GM18508 (cell line): ENCODE data around the gene NPHP4.

Experiments
- ATAC-seq: cut with Tn5 transposase; IDR thresholded peaks from one replicate; pipeline ENCODE4 v1.9.1; 2021; ENCODE audit warnings: moderate number of reproducible peaks; ENCODE audit not compliant: insufficient read depth, unreplicated experiment

The NPHP4 gene

GRCh38 chr1:5956022-5956830 is 36.0 kb downstream of the NPHP4 start:
- ATAC-seq, result no peak

GRCh38 chr1:5955479-5955977 is 36.7 kb downstream of the NPHP4 start:
- ATAC-seq, result no peak

- ATAC-seq, result no peak
These were observed 37.3 kb downstream of the NPHP4 start for GRCh38 chr1:5954964-5955363.

GRCh38 chr1:5953386-5953785 is 38.8 kb downstream of the NPHP4 start:
- ATAC-seq, result no peak

- ATAC-seq, result no peak
These were observed 40.3 kb downstream of the NPHP4 start for GRCh38 chr1:5951846-5952410.

- ATAC-seq, result no peak
These were observed 41.0 kb downstream of the NPHP4 start for GRCh38 chr1:5950994-5951785.

- ATAC-seq, result no peak
These were observed 41.9 kb downstream of the NPHP4 start for GRCh38 chr1:5950201-5950895.

GRCh38 chr1:5949761-5950100 is 42.5 kb downstream of the NPHP4 start:
- no peak for ATAC-seq

GRCh38 chr1:5949085-5949760 is 43.0 kb downstream of the NPHP4 start:
- no peak for ATAC-seq

GRCh38 chr1:5948681-5949005 is 43.6 kb downstream of the NPHP4 start:
- ATAC-seq, result no peak

GRCh38 chr1:5947978-5948680 is 44.1 kb downstream of the NPHP4 start:
- no peak for ATAC-seq

- ATAC-seq, result no peak
These were observed 45.0 kb downstream of the NPHP4 start for GRCh38 chr1:5947071-5947821.

- no peak for ATAC-seq
These were observed 46.8 kb downstream of the NPHP4 start for GRCh38 chr1:5945445-5945844.

GRCh38 chr1:5944843-5945167 is 47.4 kb downstream of the NPHP4 start:
- ATAC-seq, result no peak

- no peak for ATAC-seq
These were observed 47.9 kb downstream of the NPHP4 start for GRCh38 chr1:5944154-5944842.

- no peak for ATAC-seq
These were observed 48.7 kb downstream of the NPHP4 start for GRCh38 chr1:5943343-5944124.

- ATAC-seq, result no peak
These were observed 50.6 kb downstream of the NPHP4 start for GRCh38 chr1:5941671-5942070.
